Measurements from ENCODE around the gene ZNF649.

- TF ChIP-seq, protein P1, sequence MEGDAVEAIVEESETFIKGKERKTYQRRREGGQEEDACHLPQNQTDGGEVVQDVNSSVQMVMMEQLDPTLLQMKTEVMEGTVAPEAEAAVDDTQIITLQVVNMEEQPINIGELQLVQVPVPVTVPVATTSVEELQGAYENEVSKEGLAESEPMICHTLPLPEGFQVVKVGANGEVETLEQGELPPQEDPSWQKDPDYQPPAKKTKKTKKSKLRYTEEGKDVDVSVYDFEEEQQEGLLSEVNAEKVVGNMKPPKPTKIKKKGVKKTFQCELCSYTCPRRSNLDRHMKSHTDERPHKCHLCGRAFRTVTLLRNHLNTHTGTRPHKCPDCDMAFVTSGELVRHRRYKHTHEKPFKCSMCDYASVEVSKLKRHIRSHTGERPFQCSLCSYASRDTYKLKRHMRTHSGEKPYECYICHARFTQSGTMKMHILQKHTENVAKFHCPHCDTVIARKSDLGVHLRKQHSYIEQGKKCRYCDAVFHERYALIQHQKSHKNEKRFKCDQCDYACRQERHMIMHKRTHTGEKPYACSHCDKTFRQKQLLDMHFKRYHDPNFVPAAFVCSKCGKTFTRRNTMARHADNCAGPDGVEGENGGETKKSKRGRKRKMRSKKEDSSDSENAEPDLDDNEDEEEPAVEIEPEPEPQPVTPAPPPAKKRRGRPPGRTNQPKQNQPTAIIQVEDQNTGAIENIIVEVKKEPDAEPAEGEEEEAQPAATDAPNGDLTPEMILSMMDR (IDR thresholded peaks at IDR 0.05), result no peak
- no peak for TF ChIP-seq POLR2A (IDR thresholded peaks at IDR 0.05)
Observed at GRCh38 chr19:51889934-51890333, 14.9 kb downstream of the ZNF649 start.

All from heart left ventricle (tissue), 13 donors.